Activated T-helper 1 cell treated with Interleukin-2 at 50 U/mL for 16 hours (primary cell): ENCODE data around the gene PSAPL1.

Experiments used
- DNase-seq: peaks from one replicate; pipeline ENCODE4 v3.0.0-alpha.2; 2020; ENCODE audit warnings: low read depth

PSAPL1 gene

DNA sequence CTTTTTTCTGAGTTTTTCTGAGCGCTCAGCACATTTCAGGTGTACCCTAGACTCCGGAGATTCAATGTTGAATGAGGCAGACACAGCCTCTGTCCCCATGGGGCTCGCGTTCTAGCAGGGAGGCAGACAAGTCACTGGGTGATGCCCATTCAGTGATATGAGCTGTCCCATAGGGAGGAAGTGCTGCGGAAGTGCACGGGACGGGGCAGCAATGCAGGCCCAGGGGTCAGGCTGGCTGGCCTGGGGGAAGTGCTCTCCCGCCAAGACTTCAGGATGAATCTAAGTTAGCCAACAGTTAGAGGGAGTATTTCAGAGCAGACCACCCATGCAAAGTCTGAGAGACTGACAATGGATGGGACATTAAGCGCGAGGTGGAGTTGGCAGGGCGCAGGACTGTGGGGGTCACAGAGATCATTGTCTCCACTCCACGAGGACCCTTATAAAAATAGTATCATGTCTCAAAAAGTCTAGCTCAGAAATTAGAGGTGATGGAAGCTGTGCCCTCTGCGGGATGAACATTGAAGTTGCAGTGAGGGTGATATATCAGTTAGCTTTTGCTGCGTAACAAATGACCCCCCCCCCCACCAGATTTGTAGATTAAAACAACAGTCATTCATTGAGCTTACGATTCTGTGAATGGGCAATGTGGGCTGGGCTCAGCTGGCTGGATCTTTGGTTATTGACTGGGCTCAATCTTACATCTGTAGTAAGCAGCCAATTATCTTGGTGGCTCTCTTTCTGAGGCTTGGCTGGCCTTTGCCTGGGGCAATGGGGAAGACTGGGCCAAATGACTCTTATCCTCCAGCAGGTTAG lies 16.4 kb downstream of the PSAPL1 start:
- DNase-seq = no peak

DNA sequence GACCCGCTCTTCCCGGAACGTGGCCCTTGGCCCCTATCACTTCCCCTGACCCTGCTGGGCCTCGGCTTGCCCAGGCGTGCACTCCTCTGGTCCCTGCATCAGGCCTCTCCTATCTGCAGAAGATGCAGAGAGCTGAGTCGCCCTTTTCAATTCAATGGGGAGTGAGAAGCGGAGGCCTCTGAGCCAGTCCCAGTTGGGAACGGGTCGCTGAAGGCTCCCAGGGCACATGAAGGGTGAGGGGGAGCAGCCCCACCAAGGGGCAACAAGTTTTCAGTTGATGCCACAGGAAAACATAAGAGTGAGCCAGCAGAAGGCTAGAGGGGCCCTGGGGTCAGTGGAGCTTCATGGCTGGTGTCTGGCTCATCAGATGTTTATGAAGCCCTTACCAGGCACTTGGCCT lies 17.1 kb downstream of the PSAPL1 start:
- DNase-seq = no peak

DNA sequence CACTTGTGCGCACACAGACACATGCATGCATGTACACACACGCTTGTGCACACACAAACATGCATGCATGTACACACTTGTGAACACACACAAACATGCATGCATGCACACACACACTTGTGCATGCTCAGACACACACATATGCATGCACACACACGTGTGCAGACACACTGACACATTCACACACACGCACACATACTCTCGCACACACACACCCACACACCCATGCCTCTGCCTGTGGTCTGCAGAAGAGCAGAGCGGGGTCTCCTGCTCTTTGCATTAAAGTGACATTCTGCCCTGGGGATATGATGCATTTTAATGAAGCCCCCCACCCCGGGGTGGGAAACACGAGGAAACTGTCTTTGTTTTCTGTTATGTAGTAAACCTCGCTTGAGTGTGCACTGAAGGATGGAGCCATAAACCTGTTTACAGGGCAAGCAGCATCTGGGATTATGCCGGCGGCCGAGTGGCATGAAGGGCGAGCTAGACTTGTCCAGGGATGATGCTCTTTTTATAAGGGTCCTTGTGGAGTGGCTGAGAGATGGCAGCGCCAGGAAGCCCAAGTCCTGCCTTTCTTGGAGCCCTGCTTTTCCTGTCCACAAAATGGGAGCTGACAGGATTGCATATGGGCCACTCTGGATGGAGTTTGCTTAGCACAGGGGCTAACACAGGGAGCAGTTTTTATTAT lies 17.8 kb downstream of the PSAPL1 start:
- DNase-seq = no peak

DNA sequence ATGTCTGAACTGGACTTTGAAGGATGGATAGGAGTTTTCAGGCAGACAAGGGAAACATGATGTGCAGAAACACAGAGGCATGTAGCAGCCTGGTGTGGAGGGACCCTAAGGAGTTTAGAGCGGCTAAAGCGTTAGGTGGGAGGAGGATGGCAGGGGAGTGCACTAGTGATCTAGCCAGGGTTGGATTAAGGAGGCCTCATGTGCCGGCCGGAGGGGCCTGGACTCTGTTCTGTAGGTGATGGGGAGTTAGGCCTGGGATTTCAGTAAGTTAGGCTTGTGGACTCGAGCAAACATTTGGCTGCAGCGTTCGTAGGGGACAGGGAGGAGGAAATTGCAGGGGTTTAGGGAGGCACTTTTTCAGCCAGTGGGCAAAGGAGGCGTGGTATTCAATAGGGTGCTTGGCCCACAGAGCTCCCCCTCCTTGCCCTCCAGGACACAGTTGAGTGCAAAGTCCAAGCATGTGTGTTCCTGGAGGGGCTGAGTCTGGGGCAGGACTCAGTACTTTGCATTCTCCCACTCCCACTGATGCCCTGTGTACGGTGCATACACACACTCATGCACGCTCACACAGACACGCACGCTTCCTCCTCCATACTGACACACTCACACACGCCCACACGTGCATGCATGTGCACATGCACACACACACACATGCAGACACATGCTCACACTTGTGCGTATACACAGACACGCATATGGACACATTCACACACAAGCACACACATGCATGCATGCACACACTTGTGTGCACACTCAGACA lies 18.6 kb downstream of the PSAPL1 start:
- DNase-seq = no peak

DNA sequence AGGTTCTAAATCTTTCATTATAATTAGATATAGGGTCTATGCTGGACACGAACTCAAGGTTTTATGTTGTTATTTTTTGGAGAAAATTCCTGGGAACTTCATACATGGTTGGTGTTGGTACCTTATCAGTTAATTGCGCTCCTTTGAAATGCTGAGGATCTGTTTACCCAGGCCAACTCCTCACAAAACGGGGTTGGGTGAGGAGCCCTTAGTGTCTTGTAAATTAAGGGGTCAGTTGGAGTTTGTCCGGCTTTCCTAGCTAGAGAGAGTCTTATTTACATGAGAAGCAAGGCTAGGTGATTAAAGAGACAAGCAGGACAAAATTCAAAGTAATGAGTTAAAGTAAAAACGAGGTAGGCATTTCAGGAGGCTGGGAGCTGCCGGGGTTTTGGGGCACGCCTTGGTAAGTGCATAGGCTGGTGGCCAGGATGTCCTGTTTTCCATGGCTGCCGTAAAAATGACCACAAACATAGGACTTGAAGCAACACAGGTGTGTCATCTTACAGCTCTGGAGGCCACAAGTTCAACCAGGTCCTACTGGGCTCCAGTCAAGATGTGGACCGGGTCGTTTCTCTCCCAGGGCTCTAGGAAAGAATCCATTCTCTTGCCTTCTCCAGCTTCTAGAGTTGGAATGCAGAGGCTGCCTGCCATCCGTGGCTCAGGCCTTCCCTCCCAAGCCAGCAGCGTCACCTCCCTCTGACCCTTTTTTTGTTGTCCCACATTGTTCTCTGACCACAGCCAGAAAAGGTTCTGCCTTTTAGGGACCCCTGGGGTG lies 19.8 kb downstream of the PSAPL1 start:
- DNase-seq = no peak

DNA sequence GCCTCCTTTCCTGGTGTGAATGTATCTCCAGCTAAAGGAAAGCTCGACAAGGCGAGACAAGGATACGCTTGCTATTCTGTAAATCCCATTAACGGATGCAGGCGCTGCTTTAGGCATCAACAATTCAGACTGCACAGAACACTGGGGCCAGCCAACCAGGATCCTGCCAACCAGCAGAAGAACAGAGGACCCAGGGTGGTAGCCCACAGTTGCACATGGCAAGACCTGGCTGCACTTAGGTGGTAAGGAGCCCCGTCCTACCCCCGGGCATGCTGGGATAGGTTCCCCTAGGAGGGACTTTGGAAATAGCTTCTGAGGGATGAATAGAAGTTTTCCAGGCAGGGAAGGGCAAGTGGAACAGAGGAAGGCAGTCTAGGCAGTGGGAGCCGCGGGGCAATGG lies 20.7 kb downstream of the PSAPL1 start:
- DNase-seq = no peak

DNA sequence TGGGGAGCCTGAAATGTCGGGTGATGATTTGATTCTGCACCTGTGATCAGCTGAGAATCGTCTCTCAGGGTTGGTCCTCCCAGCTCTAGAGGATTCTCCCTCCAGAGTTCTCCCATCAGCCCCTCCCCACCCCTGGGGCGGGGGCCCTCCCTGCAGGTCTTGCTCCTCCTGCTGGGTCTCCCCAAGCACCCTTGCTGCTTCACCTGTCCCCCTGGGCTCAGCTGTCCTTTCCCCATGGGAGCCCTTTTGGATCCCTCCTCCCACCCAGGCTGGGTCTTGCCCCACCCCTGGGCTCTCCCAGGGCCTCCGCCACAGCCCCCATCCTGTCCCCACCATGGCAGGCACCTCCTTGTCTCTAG lies 22.2 kb downstream of the PSAPL1 start:
- no peak for DNase-seq

DNA sequence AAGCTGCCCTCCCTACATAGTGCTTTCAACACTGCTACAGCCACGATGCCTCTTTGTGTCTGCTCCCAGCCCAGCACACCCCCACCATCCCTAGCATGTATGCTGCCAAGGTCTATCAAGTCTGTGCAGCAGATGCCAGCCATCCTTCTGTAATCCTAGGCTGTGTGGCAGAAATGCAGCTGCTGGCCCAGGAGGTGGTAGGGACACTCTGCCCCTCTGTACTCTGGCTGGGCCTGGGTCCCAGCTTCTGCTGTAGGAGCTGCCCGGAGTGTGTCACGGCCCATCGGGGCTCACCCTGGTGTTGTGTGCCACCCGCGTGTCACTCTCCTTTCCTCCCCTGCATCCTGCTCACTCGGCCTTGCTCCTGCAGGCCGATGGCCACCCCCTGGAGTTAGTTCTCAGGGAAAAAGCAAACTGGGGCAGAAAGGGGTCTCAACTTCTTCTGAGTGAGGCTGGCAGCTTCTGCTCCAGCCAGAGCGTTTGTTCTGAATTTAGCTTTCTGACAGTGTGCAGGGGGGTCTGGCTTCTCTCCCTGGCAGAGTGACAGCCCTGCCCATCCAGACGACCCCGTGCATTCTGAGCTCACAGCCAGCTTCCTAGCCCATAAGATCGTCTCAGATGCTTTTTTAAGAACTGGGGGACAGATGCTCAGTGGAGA lies 22.7 kb downstream of the PSAPL1 start:
- DNase-seq = no peak

DNA sequence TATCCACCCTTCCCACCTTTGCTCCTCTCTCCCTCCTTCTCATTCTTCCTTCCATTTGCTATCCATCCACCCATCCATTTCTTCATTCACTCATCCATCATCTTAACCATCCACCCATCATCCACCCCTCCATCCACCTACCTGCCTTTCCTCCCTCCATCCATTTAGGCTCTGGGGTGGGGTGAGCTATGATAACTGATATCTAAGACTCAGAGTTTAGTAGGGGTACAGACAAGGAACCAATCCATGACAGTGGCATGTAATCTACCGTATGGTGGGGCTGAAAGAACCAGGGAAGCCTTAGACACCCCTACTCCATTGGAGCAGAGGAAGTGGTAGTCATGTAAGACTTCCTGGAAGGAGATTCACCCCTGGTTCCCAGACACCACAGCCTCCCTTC lies 23.2 kb downstream of the PSAPL1 start:
- no peak for DNase-seq

DNA sequence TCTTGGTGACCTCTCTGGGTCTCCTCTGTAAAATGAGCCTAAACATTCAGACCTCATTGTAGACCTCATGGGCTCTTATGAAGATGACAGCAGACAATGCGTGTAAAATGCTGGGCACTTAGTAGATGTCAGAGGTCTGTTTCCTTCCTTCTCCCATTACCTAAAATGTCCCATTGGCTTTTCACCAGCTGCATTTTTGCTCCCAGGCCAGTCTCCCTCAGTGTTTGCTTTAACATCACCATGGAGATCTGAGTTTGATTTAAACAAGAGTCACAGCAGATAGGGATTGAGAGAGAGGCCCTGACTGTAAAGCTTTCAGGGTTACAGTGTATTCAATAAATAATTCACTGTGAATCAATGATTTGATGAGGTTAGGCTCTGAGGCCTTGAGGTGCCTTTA lies 24.3 kb downstream of the PSAPL1 start:
- no peak for DNase-seq

DNA sequence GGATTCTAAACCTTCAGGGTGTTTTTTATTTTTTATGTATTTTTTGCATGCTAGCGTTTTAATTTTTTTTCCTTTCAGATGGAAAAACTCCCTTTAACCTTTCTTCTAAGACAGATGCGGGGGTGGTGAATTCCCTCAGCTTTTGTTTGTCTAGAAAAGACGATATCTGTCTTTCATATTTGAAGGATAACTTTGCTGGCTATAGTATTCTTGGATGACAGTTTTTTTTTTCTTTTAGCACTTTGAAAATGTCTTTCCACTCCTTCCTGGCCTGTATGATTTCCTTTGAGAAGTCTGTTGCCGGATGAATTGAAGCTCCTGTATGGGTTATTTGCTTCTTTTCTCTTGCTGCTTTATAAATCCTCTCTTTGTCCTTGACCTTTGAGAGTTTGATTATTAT lies 26.6 kb downstream of the PSAPL1 start:
- no peak for DNase-seq

DNA sequence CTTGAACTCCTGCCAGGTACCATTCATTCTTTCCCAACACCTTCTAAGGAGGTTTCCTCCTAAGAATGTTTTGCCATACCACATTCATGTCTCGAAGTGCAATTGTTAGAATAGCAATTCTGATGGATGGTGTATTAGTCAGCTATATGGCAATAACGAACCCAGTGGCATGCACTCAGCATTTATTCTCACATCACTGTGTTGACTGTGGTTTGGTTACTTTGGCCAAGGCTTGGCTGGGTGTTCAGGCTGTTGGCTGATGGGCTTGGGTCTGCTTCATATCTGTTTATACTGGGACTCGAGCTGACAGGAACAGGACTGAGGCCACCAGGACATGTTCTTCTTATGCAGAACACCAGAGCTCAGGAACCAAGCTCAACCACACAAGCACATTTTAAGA lies 31.7 kb downstream of the PSAPL1 start:
- no peak for DNase-seq

DNA sequence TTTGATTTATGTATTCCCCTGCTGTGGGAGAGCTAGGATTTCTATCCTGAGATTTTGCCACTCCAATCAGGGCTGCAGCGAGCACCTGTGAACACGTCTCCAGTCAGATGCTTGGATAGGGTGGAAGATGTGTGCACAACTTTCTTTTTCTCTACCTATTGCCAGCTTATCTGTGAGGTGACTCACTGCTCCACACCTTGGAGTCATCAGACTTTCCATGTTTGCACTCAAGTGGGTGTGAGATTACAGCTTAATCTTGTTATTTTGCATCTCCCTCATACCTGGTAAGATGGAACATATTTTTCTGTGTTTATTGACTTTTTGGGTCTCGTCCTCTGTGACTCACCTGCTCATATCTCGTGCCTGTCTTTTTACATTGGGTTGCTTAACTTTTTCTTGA lies 32.2 kb downstream of the PSAPL1 start:
- no peak for DNase-seq

DNA sequence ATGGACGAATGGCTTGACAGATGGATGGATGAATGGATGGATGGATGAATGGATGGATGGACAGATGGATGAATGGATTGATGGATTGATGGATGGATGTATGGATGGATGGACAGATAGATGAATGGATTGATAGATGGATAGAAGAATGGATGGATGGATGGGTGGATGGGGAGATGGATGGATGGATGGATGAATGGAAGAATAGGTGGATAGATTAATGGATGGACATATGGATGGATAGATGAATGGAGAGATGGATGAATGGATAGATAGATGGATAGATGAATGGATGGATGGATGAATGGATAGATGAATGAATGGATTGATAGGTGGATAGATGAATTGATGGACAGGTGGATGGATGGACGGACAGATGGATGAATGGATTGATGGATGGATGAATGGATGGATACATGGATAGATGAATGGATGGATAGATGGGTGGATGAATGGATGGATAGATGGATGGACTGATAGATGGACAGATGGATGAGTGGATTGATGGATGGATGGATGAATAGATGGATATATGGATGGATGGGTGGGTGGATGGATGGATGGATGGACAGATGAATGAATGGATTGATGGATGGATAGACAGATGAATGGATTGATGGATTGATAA lies 33.9 kb downstream of the PSAPL1 start:
- no peak for DNase-seq

DNA sequence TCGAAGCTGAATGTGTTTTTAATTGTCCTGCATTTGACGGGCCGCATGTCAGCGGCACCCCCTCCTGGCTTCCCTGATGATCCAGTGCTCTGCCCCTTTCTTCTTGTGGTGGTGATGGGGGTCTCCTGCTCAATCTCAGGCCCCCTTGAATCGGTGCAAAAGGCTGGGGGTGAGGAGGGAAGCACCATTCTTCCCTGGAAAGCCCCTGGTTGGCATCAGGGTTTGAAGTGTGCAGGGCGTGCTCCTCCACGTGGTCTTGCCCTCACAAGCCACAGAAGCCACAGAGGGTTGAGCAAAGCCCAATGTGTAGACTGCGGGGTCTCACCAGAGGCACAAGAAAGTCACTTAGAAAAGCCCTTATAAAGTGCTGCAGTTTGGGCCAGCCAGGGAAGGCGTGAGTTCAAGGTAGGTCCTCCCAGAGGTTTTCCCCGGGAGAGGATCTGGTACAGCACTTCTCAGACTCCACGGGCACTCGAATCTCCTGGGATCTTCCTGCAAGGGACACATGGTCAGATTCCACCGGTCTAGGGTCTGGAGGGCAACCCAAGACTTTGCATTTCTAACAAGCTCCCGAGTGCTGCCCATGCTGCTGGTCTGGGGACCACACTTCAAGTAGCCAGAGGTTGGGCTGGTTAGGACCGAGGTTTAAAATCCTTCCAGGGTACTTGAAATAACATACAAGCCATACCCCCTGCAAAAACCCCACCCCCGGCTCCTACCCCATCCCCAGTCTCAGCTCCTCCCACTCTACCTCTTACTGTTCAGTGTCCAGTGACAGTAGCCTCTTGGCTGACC lies 35.1 kb downstream of the PSAPL1 start:
- no peak for DNase-seq

DNA sequence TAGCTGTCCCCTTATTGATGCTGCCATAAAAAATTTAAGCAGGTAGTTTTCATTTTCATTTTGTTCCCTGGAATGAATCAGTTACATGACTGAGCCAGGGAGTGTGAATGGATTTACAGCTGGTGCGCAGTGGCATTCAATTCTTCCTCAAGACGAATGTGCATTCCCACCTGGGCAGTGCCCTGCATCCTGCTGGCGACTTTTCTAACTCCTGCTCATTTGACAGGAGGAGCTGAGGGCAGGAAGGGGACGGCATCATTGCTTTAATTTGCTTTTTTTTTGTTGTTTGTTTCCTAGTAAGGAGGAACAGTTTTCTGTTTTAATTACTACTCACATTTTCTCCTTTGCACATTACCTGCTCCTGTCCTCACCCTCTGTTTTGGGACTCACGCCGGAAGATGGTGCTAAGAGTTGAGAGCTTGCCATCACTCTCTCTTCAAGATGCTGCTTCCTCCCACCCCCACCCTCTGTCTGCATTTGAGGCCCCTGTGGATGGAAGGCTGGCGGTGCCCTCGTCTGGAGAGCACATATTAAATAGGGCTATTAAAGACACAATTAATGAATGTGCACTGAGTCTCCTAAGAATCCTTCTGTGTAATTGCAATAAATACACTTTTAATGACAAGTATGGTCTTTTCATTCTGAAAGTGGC lies 35.8 kb downstream of the PSAPL1 start:
- DNase-seq = no peak

DNA sequence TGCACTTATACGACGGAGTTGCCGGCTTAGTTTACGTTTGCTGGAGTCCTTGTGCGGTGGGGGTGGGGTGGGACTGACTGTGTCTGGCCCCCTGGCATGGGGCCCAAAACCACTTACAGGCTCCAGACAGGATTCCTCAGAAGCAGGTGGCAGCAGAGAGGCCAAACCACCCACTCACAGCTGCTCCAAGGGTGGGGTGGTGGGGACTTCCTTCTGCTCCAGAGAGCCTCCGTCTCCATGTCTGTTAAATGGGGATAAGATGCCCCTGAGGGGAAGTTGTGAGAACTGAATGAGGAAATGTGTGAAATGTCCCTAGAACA lies 36.7 kb downstream of the PSAPL1 start:
- no peak for DNase-seq

DNA sequence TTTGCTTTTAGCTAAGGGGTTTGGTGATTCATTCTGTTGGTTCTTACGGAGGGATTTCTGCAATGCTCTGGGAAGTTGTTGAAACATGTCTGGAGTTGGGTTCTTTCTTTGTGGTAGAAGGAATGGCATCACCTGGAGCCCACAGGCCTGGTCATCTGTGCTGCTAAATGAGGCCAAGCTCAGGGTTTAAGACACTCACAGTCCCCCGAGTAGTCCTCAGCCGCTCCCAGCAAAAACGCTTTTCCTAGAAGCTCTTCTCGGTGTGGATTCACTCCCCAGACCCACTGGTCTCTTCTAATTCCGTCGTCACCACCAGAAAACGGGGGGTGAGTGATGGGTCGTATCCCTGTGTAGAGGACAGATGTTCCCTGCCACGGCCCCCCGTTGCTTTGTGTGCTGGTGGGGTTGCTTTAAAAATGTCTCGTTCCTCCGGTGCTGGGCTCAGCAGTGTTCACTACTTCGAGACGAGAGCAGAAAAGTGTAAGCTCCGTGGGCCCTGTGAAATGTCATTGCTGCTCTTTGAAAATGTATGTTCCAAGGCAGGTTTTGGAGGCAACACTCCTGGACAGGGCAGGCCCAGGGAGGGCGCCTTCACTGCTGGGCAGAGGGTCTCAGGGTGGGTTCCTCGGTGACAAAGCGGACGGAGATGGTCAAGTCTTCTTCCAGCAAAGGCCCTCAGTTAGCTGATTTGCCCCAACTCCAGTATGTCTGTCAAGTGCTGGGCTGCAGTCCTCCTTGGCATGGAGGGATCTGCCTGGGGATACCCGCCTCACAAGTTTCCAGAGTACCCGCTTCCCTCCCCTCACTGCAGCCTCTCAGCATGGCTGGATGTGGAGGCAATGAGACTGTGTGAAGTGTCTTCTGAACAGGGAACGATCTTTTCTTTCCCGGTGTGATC lies 37.3 kb downstream of the PSAPL1 start:
- DNase-seq = no peak
